Ovary (tissue), 9 donors: Measurements from ENCODE around the gene FUOM. TPM values are rescaled to one million over a fixed set of nuclear protein-coding genes. Genes with fewer than 3 reads are reported as not detected.

Experiments used
- DNase-seq, 5 donors: peaks; one replicate each; pipeline ENCODE4 v3.0.0-alpha.2; 2019 to 2020
- H3K27ac ChIP-seq, 2 donors: fragments of 200-600 bp; one replicate each; pipeline versions ENCODE4 v1.5.1 to v1.8.0; 2019 to 2022
- H3K27me3 ChIP-seq: fragments of 200-600 bp; one replicate; pipeline ENCODE4 v1.8.0; 2022
- H3K36me3 ChIP-seq: fragments of 200-600 bp; sonication (generic); one replicate; pipeline ENCODE4 v1.5.1; 2019
- H3K4me1 ChIP-seq: one replicate; pipeline ENCODE4 v1.8.1; 2013; ENCODE audit warnings: mild to moderate bottlenecking, moderate library complexity; ENCODE audit not compliant: insufficient read depth
- H3K4me3 ChIP-seq: fragments of 200-600 bp; sonication (generic); one replicate; pipeline ENCODE4 v1.5.1; 2017
- H3K9me3 ChIP-seq, 2 donors: fragments of 200-600 bp in 1 of 2; sonication (generic) in 1 of 2; one replicate each; pipeline versions ENCODE4 v1.5.1 to v1.8.1; 2013 to 2019; ENCODE audit warnings: mild to moderate bottlenecking in 1 of 2, moderate library complexity in 1 of 2
- EP300 ChIP-seq: sonication (generic); formaldehyde crosslinking; IDR thresholded peaks from one replicate; pipeline ENCODE4 v1.6.1; 2017; ENCODE audit warnings: antibody characterized with exemption
- POLR2A ChIP-seq: fragments of 450-650 bp; IDR thresholded peaks from one replicate; pipeline ENCODE4 v1.6.1; 2017; ENCODE audit warnings: antibody characterized with exemption, mild to moderate bottlenecking, moderate library complexity
- WGBS, 3 donors: extraction: QIAGEN DNeasy Blood & Tissue Kit in 1 of 3; methylation state at CpG; one replicate each; pipeline versions ENCODE4 v1.1.5 to v1.1.7; 2013 to 2017; 5-methylcytosine and 5-hydroxymethylcytosine counted together
- intact Hi-C, 4 donors: fragments of 100-400 bp; cut with DNase I; formaldehyde crosslinking; loops; one replicate each; pipeline versions ENCODE4 v1.11.0 to v1.15.1; 2022 to 2023
- polyA plus RNA-seq, 2 donors: library from polyadenylated mRNA; stranded (reverse); fragments of 200-250 nt in 1 of 2; fragments of 350-450 nt in 1 of 2; fragmentation: Illumina TruSeq in 1 of 2; extraction: RNeasy Lipid Tissue Mini Kit (QIAGEN cat#74804) in 1 of 2; gene quantifications; one replicate each; pipeline ENCODE4 v1.2.3, GENCODE V29; 2013 to 2014
- total RNA-seq, 7 donors: library from RNA; depleted of rRNA in 2 of 7; stranded (reverse); fragments of >200 nt in 2 of 7; fragmentation: NEBNext Ultra II Directional in 3 of 7; extraction: Animal tissue kit (Norgen Biotek cat#: 25700) in 3 of 7; gene quantifications; one replicate each; pipeline versions ENCODE4 v1.1.0 to v1.2.4, GENCODE V29; 2016 to 2023
- TF ChIP-seq, protein P1 (sequence below), 3 donors: fragments of 450-650 bp in 2 of 3; fragments of 200-600 bp in 1 of 3; IDR thresholded peaks; one replicate each; pipeline versions ENCODE4 v1.5.1 to v1.8.0; 2016 to 2022; ENCODE audit warnings: antibody characterized with exemption in 3 of 3, mild to moderate bottlenecking in 1 of 3
- donor health status: DM: no; HTN: no; CAD: no; lungs with moderate emphysema.
- donor health status: DM: no; HTN: no; CAD: no.
- donor health status: Bipolar disorder and iron deficiency.
- donor health status: DM: yes; HTN: yes; CAD: no.
- donor health status: DM: no; HTN: no; CAD: no.
- donor health status: DM: yes; HTN: yes; CAD: no.

Gene FUOM
- total and polyA plus RNA-seq, 9 donors = 1.2 to 26.3 (median 14.8) TPM

DNA sequence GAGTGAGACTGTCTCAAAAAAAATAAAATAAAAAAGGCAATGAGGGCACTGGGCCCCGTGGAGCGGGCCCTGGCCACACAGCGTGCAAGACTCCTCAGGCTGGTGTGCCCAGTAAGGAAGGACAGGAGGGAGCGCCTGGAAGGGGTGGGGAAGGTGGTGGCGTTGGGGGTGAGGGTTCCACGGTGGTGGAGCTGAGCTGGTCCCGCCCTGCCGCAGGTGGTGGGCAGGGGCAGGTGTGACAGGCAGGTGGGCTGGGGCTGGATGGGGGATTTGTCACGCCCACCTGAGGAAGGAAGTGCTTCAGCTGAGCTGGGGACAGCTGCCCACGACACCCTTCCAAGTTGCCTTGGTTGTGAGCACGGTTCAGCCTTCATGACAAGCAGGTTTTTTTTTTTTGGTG lies 11.4 kb downstream of the FUOM start:
- intact Hi-C loops = no loop called here
- H3K36me3 ChIP-seq = no peaks in the 10 kb centered on the region
- H3K27me3 ChIP-seq = no peaks in the 10 kb centered on the region
- no peak for DNase-seq
- H3K27ac ChIP-seq = no peak overlapping the region
- TF ChIP-seq, protein P1, sequence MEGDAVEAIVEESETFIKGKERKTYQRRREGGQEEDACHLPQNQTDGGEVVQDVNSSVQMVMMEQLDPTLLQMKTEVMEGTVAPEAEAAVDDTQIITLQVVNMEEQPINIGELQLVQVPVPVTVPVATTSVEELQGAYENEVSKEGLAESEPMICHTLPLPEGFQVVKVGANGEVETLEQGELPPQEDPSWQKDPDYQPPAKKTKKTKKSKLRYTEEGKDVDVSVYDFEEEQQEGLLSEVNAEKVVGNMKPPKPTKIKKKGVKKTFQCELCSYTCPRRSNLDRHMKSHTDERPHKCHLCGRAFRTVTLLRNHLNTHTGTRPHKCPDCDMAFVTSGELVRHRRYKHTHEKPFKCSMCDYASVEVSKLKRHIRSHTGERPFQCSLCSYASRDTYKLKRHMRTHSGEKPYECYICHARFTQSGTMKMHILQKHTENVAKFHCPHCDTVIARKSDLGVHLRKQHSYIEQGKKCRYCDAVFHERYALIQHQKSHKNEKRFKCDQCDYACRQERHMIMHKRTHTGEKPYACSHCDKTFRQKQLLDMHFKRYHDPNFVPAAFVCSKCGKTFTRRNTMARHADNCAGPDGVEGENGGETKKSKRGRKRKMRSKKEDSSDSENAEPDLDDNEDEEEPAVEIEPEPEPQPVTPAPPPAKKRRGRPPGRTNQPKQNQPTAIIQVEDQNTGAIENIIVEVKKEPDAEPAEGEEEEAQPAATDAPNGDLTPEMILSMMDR (IDR thresholded peaks at IDR 0.05) = no peak
- TF ChIP-seq POLR2A = no peak
- no peak for TF ChIP-seq EP300
- WGBS, 3 donors = 46 to 58% (median 51%) methylated on average over 11 of the region's 11 CpGs
- no peaks in the 10 kb centered on the region for H3K4me1 ChIP-seq
- peaks cover 0 to 2% of the 10 kb centered on the region in 2 donors for H3K9me3 ChIP-seq
- H3K4me3 ChIP-seq = no peak overlapping the region

DNA sequence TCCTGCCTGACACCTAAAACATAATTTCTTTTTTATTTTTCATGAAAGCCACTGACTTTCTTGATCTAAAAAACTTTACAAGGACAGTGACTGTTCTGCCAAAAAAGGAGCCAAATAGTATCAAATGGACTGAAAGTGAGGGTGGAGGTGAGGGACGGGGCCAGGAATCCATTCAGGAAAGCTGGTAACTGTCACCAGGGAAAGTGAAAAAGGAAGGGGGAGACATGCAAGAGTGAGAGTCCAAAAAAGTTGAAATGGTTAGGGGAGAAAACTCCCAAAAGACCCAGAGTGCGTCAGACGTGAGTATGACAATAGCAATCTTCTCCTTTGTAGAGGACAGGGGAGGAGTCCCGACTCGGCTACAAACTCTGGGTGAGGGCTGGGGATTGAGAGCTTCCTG lies 13.6 kb downstream of the FUOM start:
- Histone ChIP-seq H3K36me3 (no peaks in the 10 kb centered on the region), H3K4me3 (no peak overlapping the region), H3K27ac (no peak overlapping the region), H3K27me3 (no peaks in the 10 kb centered on the region), H3K4me1 (no peaks in the 10 kb centered on the region), H3K9me3 (peaks cover 0 to 5% of the 10 kb centered on the region in 2 donors)
- TF ChIP-seq, protein P1 (IDR thresholded peaks at IDR 0.05) = no peak
- no peak for DNase-seq
- 51 to 63% (median 62%) methylated on average over 5 of the region's 5 CpGs for WGBS, 3 donors
- intact Hi-C loops = no loop called here

DNA sequence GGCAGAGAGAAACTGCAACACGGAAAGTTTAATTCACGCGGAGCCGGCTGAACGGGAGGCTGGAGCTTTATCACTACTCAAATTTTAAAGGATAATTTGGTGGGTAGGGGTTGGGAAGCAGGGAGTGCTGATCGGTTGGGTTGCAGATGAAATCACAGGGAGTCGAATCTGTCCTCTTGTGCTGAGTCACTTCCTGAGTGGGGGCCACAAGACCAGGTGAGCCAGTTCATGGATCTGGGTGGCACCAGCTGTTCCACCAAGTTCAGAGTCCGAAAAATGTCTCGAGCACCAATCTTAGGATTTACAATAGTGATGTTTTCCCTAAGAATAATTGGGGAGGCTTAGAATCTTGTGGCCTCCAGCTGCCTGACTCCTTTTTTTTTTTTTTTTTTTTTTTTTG lies 14.3 kb downstream of the FUOM start:
- H3K36me3 ChIP-seq = no peaks in the 10 kb centered on the region
- 39 to 53% (median 42%) methylated on average over 9 of the region's 9 CpGs for WGBS, 3 donors

DNA sequence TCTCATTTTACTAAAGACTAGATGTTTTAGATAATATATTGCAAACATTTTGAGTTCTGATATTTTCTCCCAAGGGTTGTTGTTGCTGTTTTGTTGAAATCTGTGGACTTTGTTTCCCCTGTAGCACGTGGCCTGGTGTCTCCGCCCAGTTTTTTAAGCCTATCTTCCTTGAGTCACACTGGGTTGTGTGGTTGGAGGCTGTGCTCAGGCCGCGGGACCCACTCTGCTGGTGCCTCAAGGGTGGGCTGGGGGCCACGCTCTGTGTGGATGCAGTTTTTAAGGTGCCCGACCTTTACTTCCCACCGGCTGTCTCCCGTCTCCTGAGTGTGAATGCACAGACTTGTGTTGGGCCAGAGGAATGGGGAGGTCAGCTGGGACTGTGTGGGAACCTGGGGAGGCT lies 14.9 kb downstream of the FUOM start:
- H3K27ac ChIP-seq = no peak overlapping the region
- WGBS, 3 donors = 59 to 73% (median 61%) methylated on average over 8 of the region's 8 CpGs
- no peaks in the 10 kb centered on the region for H3K36me3 ChIP-seq
- no peaks in the 10 kb centered on the region for H3K4me1 ChIP-seq
- H3K9me3 ChIP-seq = peaks cover 0 to 5% of the 10 kb centered on the region in 2 donors
- no peak overlapping the region for H3K4me3 ChIP-seq
- no peaks in the 10 kb centered on the region for H3K27me3 ChIP-seq
- intact Hi-C loops = no loop called here
- TF ChIP-seq EP300 = no peak
- TF ChIP-seq, protein P1 (IDR thresholded peaks at IDR 0.05) = no peak
- TF ChIP-seq POLR2A = no peak
- no peak for DNase-seq

More for the DNA sequence above, 14.3 kb downstream of the FUOM start:
- Histone ChIP-seq H3K27me3 (no peaks in the 10 kb centered on the region), H3K27ac (no peak overlapping the region), H3K4me1 (no peaks in the 10 kb centered on the region), H3K9me3 (peaks cover 0 to 5% of the 10 kb centered on the region in 2 donors), H3K4me3 (no peak overlapping the region)
- DNase-seq = no peak
- intact Hi-C loops = no loop called here
- TF ChIP-seq EP300 (no peak), POLR2A (no peak)
- TF ChIP-seq, protein P1 (IDR thresholded peaks at IDR 0.05) = no peak

DNA sequence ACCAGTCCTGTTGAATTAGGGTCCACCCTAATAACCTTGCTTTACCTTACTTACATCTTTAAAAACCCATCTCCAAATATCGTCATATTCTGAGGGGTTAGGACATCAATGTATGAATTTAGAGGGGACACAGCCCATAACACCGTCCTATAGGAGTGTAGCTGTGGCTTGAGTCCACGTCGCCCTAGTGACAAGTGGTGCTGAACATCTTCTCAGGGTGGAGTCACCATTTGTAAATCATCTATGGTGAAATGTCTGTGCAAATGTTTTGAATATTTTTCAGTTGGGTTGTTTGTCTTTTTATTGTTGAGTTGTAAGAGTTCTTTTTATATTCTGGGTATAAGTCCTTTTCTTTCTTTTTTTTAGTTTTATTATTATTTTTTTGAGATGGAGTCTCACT lies 15.8 kb downstream of the FUOM start:
- Histone ChIP-seq H3K27ac (no peak overlapping the region), H3K27me3 (no peaks in the 10 kb centered on the region), H3K9me3 (peaks cover 0 to 5% of the 10 kb centered on the region in 2 donors), H3K4me3 (no peak overlapping the region), H3K36me3 (no peaks in the 10 kb centered on the region), H3K4me1 (no peaks in the 10 kb centered on the region)
- WGBS, 3 donors = 79 to 87% (median 82%) methylated on average over 4 of the region's 4 CpGs
- TF ChIP-seq, protein P1 (IDR thresholded peaks at IDR 0.05) = no peak
- TF ChIP-seq EP300 = no peak
- TF ChIP-seq POLR2A = no peak
- DNase-seq = no peak
- intact Hi-C loops = no loop called here
